GM18870 (cell line): Measurements from ENCODE around the gene MVB12B.

Source experiments
- ATAC-seq: cut with Tn5 transposase; IDR thresholded peaks from one replicate; pipeline ENCODE4 v1.9.1; 2021; ENCODE audit warnings: moderate library complexity; ENCODE audit not compliant: unreplicated experiment

MVB12B gene

GRCh38 chr9:126380447-126380846, 53.8 kb downstream of the MVB12B start:
- no peak for ATAC-seq

- no peak for ATAC-seq
Observed at GRCh38 chr9:126381195-126381594, 54.6 kb downstream of the MVB12B start.

- no peak for ATAC-seq
Observed at GRCh38 chr9:126383406-126384046, 56.9 kb downstream of the MVB12B start.

- ATAC-seq: no peak
Observed at GRCh38 chr9:126384926-126385325, 58.3 kb downstream of the MVB12B start.

- no peak for ATAC-seq
Observed at GRCh38 chr9:126386088-126386487, 59.5 kb downstream of the MVB12B start.

GRCh38 chr9:126386776-126387175, 60.1 kb downstream of the MVB12B start:
- ATAC-seq: no peak

- ATAC-seq: no peak
Observed at GRCh38 chr9:126388964-126389708, 62.5 kb downstream of the MVB12B start.

- no peak for ATAC-seq
Observed at GRCh38 chr9:126389992-126390391, 63.4 kb downstream of the MVB12B start.

GRCh38 chr9:126390923-126391322, 64.3 kb downstream of the MVB12B start:
- ATAC-seq: no peak

GRCh38 chr9:126391713-126392661, 65.4 kb downstream of the MVB12B start:
- ATAC-seq: no peak

GRCh38 chr9:126392662-126393371, 66.2 kb downstream of the MVB12B start:
- ATAC-seq: no peak

- no peak for ATAC-seq
Observed at GRCh38 chr9:126393876-126394275, 67.2 kb downstream of the MVB12B start.

GRCh38 chr9:126394802-126395201, 68.2 kb downstream of the MVB12B start:
- no peak for ATAC-seq

- no peak for ATAC-seq
Observed at GRCh38 chr9:126395439-126396212, 69.0 kb downstream of the MVB12B start.

GRCh38 chr9:126397056-126397455, 70.4 kb downstream of the MVB12B start:
- peak; percentile 91 for ATAC-seq

GRCh38 chr9:126398403-126399058, 71.9 kb downstream of the MVB12B start:
- ATAC-seq: no peak

GRCh38 chr9:126399251-126399650, 72.6 kb downstream of the MVB12B start:
- no peak for ATAC-seq

GRCh38 chr9:126399789-126400188, 73.2 kb downstream of the MVB12B start:
- no peak for ATAC-seq

GRCh38 chr9:126400571-126400970, 73.9 kb downstream of the MVB12B start:
- ATAC-seq: no peak

GRCh38 chr9:126401107-126401506, 74.5 kb downstream of the MVB12B start:
- no peak for ATAC-seq
